ENCODE measurements around the gene USP40. TPM values are rescaled to one million over a fixed set of nuclear protein-coding genes. Genes with fewer than 3 reads are reported as not detected.

The USP40 gene
- total and polyA plus RNA-seq, 10 of the 15 experiments (the other 5 are each of a cell fraction or from before 2014, with no cell fraction given), result 3.4 to 20.8 (median 15.2) TPM

DNA sequence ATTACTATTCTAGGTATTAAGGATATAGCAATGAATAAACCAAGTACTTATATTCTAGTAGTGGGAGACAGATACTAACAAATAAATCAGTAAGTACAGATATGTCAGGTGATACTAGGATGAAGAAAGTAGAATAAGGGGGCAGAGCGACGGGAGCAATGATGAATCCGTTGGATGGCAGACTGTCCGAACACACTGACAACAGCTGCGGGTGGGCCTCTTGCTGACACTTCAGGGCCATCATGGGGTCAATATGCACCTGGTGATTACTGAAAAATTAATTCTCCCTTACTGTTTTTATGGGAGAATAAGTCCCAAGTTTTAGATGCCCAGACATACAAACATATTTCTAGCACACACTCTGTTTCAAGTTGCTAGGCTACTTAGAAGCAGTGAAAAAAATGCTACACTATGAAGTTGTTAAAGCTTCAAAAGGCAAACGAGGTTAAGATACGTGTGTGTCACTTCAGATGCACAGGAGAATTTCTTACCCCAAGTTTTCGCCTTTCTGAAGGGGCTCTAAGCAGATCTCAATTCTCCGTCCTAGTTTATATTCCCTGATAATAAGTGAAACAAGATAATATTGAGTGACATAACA lies 78.7 kb downstream of the USP40 start:
- ATAC-seq, result no peak
- FAIRE-seq, result no peak
- Histone ChIP-seq H3K4me2 (ENCODE audit: control insufficient read depth, insufficient read depth) (no peak overlapping the region), H3K4me1 (ENCODE audit: control insufficient read depth, insufficient read depth, low read length) (no peaks in the 10 kb centered on the region), H4K20me1 (ENCODE audit: control insufficient read depth, insufficient read depth) (no peaks in the 10 kb centered on the region), H3K4me3 (no peak overlapping the region), H3K79me2 (ENCODE audit: control insufficient read depth, insufficient read depth, low read length) (no peaks in the 10 kb centered on the region), H3K27ac (ENCODE audit: control insufficient read depth, insufficient read depth) (no peak overlapping the region), H2AFZ (ENCODE audit: control insufficient read depth, low read depth, low read length) (no peak overlapping the region), H3K9me3 (replicated peaks; ENCODE audit: control insufficient read depth, insufficient read depth, low read length) (no peaks in the 10 kb centered on the region), H3K9ac (ENCODE audit: control insufficient read depth, insufficient read depth, low read length) (no peak overlapping the region), H3K27me3 (replicated peaks in 1 of 2; ENCODE audit: control insufficient read depth in 2 of 2, insufficient read depth in 2 of 2, low read length in 1 of 2) (no peaks in the 10 kb centered on the region), H3K36me3 (ENCODE audit: control insufficient read depth in 2 of 2, insufficient read depth in 2 of 2, low read length in 1 of 2) (peaks cover 0 to 11% of the 10 kb centered on the region in 2 experiments; a peak in 2 of 4 replicates)
- SMC1A ChIA-PET (ENCODE audit: uncharacterized antibody, unreplicated experiment), result no interaction called here
- no TSS peak for BruUV-seq (replicated peaks)
- DNase-seq (ENCODE audit: low read depth, low spot score), result no peak
- RAD21 ChIA-PET (ENCODE audit: unreplicated experiment), result no interaction called here
- POLR2A ChIA-PET, result no interaction called here
- 91% methylated on average over 9 of the region's 9 CpGs for WGBS (ENCODE audit: insufficient coverage, insufficient replicate concordance, low lambda C conversion rate, missing lambda C conversion rate)
- CTCF ChIA-PET, result no interaction called here
- in situ Hi-C loops (cut with MboI) (no loop called here), intact Hi-C loops (cut with micrococcal nuclease; ENCODE audit: unreplicated experiment) (loop anchor here (10.0 kb wide), 1 partner anchor 227 kb away; the partner anchor contains the start of genes UGT1A4 and UGT1A5)
- TF ChIP-seq MTA2 (IDR thresholded peaks at IDR 0.05; ENCODE audit: low read depth) (no peak), SPI1 (IDR thresholded peaks at IDR 0.05; ENCODE audit: borderline replicate concordance, insufficient read depth, low read depth, low read length) (no peak), FOS (IDR thresholded peaks at IDR 0.05; ENCODE audit: borderline replicate concordance, extremely low read depth, insufficient read length) (no peak), TCF3 (IDR thresholded peaks at IDR 0.05; ENCODE audit: borderline replicate concordance, insufficient read depth, low read depth, low read length) (no peak)
- TF ChIP-seq, protein P1, sequence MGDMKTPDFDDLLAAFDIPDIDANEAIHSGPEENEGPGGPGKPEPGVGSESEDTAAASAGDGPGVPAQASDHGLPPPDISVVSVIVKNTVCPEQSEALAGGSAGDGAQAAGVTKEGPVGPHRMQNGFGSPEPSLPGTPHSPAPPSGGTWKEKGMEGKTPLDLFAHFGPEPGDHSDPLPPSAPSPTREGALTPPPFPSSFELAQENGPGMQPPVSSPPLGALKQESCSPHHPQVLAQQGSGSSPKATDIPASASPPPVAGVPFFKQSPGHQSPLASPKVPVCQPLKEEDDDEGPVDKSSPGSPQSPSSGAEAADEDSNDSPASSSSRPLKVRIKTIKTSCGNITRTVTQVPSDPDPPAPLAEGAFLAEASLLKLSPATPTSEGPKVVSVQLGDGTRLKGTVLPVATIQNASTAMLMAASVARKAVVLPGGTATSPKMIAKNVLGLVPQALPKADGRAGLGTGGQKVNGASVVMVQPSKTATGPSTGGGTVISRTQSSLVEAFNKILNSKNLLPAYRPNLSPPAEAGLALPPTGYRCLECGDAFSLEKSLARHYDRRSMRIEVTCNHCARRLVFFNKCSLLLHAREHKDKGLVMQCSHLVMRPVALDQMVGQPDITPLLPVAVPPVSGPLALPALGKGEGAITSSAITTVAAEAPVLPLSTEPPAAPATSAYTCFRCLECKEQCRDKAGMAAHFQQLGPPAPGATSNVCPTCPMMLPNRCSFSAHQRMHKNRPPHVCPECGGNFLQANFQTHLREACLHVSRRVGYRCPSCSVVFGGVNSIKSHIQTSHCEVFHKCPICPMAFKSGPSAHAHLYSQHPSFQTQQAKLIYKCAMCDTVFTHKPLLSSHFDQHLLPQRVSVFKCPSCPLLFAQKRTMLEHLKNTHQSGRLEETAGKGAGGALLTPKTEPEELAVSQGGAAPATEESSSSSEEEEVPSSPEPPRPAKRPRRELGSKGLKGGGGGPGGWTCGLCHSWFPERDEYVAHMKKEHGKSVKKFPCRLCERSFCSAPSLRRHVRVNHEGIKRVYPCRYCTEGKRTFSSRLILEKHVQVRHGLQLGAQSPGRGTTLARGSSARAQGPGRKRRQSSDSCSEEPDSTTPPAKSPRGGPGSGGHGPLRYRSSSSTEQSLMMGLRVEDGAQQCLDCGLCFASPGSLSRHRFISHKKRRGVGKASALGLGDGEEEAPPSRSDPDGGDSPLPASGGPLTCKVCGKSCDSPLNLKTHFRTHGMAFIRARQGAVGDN (IDR thresholded peaks at IDR 0.05), result no peak

Data from GM12878 (cell line).